ENCODE data around the gene MT1A.

Gene MT1A

DNA sequence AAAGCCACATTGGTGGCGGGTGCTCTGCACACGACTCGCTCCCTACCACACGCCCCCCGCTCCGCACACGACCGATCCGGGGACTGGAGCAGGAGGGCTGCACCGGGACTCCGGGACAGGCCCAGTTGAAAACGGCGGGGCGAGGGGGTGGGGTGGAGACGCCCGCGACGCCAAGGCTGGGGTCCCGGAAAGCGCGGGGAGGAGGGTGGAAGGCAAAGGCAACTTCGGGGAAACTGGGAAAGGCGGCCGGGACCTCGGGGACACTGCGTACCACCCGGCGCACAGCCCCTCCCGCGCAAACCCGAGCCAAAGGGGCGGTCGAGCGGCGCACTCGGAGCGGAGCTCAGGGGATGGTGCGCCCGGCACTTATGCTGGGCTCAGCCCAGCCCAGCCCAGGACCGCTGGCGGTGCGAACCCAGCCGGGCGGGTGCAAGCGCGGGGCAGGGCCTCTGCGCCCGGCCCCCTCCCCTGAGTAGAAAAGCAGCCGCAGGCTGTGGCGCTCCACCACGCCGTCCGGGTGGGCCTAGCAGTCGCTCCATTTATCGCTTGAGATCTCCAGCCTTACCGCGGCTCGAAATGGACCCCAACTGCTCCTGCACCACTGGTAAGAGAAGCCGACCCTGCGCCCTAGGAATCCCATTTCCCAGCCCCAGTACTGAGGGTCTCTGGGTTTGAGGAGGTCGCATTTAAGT, 6.2 kb upstream of the MT1A start, which contains the start of gene MT1M:
TSS of gene MT1M (plus strand) at position 504 of the 692 bp plus-strand sequence. CDS start at position 577, 73 bp downstream.
- Mint-ChIP-seq H3K9me3 (no peaks in the 10 kb centered on the region), H3K4me3 (peak within 1 kb of the TSS; percentile 43), H3K27me3 (peaks cover 74% of the 10 kb centered on the region), H3K4me1 (ENCODE audit: low read depth) (peaks cover 19% of the 10 kb centered on the region), H3K27ac (no peak within 1 kb of the TSS), H3K36me3 (ENCODE audit: low read depth) (no peaks in the 10 kb centered on the region)
- DNase-seq = no peak

DNA sequence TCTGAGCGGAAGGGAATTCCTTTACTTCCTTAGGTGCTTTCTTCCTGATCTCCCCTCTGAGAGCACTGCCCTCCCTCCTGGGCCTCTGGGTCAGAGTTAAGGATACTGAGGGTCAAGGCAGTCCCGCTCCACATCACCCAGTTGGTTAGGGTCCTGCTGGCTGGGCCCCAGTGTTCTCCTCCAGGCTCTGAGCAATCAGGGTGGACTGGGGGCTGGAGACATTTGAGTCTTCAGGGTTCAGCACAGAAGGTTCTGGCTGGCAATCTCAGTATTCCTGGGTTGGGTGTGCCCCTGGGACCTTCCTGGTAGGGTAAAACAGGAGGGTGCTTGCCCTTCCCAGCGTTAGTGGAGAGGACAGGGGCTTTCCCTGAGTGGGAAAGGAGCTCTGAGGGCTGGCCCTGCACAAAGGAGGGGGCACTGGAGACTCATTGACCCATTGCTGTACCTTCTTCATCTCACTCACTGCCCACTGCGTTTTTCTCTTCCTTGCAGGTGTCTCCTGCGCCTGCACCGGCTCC, 5.6 kb upstream of the MT1A start:
- Mint-ChIP-seq H3K9me3 (no peaks in the 10 kb centered on the region), H3K27ac (no peak overlapping the region), H3K4me1 (ENCODE audit: low read depth) (peaks cover 22% of the 10 kb centered on the region), H3K27me3 (peaks cover 79% of the 10 kb centered on the region), H3K36me3 (ENCODE audit: low read depth) (no peaks in the 10 kb centered on the region), H3K4me3 (peak overlapping the region; percentile 15)
- DNase-seq = no peak

DNA sequence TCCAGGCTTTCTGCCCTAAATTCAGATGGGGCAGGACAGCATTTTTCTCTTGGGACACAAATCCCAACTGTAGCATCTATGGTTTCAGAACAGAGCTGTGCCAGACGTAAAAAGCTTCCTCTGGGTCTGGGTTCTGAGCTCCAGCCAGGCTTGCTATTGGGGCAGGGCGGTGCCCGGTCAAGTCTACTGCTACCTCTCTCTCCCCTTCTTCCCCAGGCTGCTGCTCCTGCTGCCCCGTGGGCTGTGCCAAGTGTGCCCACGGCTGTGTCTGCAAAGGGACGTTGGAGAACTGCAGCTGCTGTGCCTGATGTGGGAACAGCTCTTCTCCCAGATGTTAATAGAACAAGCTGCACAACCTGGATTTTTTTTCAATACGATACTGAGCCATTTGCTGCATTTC, 4.9 kb upstream of the MT1A start:
- Mint-ChIP-seq H3K9me3 (no peaks in the 10 kb centered on the region), H3K27ac (no peak overlapping the region), H3K4me3 (no peak overlapping the region), H3K27me3 (peaks cover 85% of the 10 kb centered on the region), H3K36me3 (ENCODE audit: low read depth) (no peaks in the 10 kb centered on the region), H3K4me1 (ENCODE audit: low read depth) (peaks cover 27% of the 10 kb centered on the region)
- DNase-seq = no peak

DNA sequence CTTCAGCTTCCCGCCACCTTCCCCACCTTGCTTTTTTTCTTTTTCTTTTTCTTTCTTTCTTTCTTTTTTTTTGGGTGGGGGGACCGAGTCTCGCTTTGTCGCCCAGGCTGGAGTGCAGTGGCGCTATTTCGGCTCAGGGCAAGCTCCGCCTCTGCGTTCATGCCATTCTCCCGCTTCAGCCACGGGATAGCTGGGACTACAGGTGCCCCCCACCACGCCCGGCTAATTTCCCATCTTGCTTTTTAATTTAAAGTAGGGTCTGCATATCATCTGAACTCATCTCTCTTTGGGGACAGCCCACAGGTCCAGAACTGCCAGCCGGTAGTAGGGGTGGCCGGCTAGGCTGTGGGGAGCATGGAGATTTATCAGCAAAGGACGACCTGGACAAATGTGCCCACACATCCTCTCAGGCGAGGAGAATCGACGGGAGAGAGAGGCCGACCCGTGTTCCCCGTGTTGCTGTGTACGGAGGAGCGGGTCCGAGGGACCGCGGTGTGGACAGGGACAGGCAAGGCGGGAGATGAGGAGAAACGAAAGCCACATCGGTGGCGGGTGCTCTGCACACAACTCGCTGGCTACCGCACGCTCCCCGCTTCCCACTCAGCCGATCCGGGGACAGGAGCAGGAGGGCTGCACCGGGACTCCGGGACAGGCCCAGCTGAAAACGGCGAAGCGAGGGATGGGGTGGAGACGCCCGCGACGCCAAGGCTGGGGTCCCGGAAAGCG, 3.6 kb upstream of the MT1A start:
- Mint-ChIP-seq H3K4me3 (peak overlapping the region; percentile 51), H3K4me1 (ENCODE audit: low read depth) (peaks cover 29% of the 10 kb centered on the region), H3K27ac (no peak overlapping the region), H3K36me3 (ENCODE audit: low read depth) (no peaks in the 10 kb centered on the region), H3K9me3 (no peaks in the 10 kb centered on the region), H3K27me3 (peaks cover 97% of the 10 kb centered on the region)
- no peak for DNase-seq

DNA sequence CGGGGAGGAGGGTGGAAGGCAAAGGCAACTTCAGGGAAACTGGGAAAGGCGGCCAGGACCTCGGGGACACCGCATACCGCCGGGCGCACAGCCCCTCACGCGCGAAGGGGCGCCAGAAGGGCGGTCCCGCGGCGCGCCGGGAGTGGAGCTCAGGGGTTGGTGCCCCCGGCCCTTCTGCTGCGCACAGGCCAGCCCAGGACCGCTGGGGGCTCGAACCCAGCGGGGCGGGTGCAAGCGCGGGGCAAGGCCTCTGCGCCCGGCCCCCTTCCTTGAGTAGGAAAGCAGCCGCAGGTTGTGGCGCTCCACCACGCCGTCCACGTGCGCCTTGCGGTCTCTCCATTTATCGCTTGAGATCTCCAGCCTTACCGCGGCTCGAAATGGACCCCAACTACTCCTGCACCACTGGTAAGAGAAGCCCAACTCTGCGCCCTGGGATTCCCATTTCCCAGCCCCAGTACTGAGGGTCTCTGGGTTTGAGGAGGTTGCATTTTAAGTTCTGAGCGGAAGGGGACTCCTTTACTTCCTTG, 3.0 kb upstream of the MT1A start:
- no peak for DNase-seq
- Mint-ChIP-seq H3K36me3 (ENCODE audit: low read depth) (no peaks in the 10 kb centered on the region), H3K27me3 (peaks cover 97% of the 10 kb centered on the region), H3K9me3 (no peaks in the 10 kb centered on the region), H3K27ac (no peak overlapping the region), H3K4me3 (peak overlapping the region; percentile 51), H3K4me1 (ENCODE audit: low read depth) (peaks cover 29% of the 10 kb centered on the region)

DNA sequence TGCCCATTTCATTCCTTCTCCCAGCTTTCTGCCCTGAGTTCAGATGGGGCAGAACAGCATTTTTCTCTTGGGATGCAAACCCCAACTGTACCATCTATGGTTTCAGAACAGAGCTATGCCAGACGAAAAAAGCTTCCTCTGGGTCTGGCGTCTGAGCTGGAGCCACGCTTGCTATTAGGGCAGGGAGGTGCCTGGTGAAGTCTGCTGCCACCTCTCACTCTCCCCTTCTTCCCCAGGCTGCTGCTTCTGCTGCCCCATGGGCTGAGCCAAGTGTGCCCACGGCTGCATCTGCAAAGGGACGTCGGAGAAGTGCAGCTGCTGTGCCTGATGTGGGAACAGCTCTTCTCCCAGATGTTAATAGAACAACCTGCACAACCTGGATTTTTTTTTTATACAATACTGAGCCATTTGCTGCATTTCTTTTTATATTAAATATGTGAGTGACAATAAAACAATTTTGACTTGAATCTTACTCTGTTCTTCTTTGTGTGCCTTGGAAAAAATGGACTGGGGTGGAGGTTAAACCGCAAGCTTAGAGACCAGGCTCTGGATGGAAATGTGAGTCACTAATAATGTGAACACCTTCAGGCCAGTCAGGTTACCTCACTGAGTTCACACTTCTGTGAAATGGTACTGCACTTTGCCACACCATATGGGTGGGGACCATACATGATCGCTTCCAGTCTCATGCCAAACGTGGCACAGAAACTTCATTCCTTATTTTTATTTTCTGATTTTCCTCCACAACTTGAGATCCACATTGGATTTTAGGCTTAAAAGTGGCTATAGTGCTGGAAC, 1.7 kb upstream of the MT1A start:
- peaks cover 92% of the 10 kb centered on the region for H3K27me3 Mint-ChIP-seq
- no peaks in the 10 kb centered on the region for H3K9me3 Mint-ChIP-seq
- no peak overlapping the region for H3K27ac Mint-ChIP-seq
- no peak overlapping the region for H3K4me3 Mint-ChIP-seq
- DNase-seq = no peak
- no peaks in the 10 kb centered on the region for H3K36me3 Mint-ChIP-seq (ENCODE audit: low read depth)
- peaks cover 27% of the 10 kb centered on the region for H3K4me1 Mint-ChIP-seq (ENCODE audit: low read depth)

DNA sequence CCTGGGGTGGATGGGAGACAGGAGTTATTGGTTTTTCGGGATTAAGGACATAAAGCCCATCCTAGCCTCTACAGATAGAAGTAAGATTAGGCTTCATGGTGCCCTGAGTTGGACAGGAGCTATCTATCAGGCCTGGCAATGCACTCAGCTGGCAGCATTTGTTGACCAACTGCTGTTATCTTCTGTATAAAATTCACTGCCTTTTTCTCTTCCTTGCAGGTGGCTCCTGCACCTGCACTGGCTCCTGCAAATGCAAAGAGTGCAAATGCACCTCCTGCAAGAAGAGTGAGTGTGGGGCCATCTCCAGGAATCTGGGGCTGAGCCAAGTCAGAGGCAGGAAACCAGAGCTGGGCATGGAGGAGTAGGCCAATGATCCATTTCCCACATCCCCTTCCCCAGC, 579 bp downstream of the MT1A start:
- H3K4me3 Mint-ChIP-seq = no peak overlapping the region
- H3K36me3 Mint-ChIP-seq (ENCODE audit: low read depth) = no peaks in the 10 kb centered on the region
- H3K4me1 Mint-ChIP-seq (ENCODE audit: low read depth) = peaks cover 40% of the 10 kb centered on the region
- DNase-seq = no peak
- H3K27me3 Mint-ChIP-seq = peaks cover 71% of the 10 kb centered on the region
- H3K9me3 Mint-ChIP-seq = no peaks in the 10 kb centered on the region
- H3K27ac Mint-ChIP-seq = no peak overlapping the region

DNA sequence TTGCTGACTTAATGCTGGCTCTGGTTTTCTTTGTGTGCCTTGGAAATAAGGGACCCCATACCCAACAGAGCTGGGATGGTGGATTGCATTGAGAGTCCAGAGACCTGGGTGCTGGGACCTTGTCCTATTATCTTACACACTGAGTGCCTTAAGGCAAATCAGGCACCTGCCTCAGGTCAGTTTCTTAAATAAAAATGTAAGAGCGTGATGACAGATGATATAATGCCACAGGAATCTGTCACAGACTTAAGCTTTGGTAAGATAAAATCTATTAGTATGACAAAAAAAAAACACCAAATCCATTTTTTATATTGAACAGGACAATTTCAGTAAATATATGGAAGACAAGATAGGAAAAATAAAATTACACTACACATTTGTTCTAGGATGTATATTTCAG, 1.6 kb downstream of the MT1A start:
- no peaks in the 10 kb centered on the region for H3K9me3 Mint-ChIP-seq
- peaks cover 39% of the 10 kb centered on the region for H3K4me1 Mint-ChIP-seq (ENCODE audit: low read depth)
- no peak overlapping the region for H3K4me3 Mint-ChIP-seq
- H3K27ac Mint-ChIP-seq = no peak overlapping the region
- H3K27me3 Mint-ChIP-seq = peaks cover 61% of the 10 kb centered on the region
- no peaks in the 10 kb centered on the region for H3K36me3 Mint-ChIP-seq (ENCODE audit: low read depth)
- DNase-seq = no peak

DNA sequence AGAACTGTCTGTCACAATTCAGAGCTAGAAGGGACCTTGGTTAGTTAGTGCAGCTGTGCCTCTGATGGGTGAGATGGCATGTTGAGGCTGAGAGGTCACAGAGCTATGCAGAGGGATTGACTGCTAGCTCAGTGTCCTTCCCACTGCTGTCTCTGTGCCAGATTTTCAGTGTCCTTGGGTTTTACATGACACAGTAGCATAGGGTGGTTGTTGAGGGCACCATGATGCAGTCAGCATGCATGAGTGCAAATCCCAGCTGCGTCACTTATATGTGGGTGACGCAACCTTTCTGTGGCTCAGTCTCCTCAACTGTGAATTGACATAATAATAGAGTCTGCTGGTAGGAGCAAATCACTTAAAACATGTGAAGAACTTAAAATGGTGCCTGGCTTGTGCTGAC, 2.7 kb downstream of the MT1A start:
- no peak for DNase-seq
- Mint-ChIP-seq H3K9me3 (no peaks in the 10 kb centered on the region), H3K4me1 (ENCODE audit: low read depth) (peaks cover 32% of the 10 kb centered on the region), H3K27me3 (peaks cover 51% of the 10 kb centered on the region), H3K4me3 (no peak overlapping the region), H3K36me3 (ENCODE audit: low read depth) (no peaks in the 10 kb centered on the region), H3K27ac (no peak overlapping the region)

DNA sequence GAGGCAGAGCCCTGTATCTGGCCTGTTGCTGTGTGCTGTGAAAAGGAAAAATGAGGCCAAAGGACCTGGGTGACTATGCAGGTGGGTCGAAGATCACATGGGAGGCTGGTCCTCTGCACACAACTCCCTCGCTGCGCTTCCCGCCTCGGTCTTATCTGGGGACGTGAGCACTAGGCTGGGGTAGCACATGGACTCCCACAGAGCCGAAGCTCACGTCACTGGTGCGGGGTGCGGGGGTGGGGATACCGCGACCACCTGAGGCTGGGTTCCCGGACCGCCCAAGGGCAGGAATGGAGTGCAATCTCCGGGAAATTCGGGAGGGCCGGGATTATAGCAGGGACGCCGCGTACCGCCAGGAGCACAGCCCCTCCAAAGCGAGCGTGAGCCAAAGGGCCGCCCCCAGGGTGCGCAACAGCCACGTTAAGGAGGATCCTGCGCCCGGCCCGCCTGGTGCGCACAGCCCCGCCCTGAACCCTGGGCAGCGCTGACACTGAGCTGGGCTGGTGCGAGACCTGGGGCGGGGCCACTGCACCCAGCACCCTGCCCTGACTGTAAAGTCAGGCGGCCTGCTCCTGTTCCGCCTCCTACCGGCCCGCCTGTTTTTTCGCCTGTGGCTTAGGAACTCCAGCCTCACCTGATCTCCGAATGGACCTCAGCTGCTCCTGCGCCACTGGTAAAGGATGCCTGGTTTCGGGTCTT, 4.8 kb downstream of the MT1A start:
- H3K9me3 Mint-ChIP-seq = no peaks in the 10 kb centered on the region
- peak; percentile 85 for DNase-seq
- peaks cover 36% of the 10 kb centered on the region for H3K27me3 Mint-ChIP-seq
- peak overlapping the region; percentile 63 for H3K4me3 Mint-ChIP-seq
- peaks cover 25% of the 10 kb centered on the region for H3K4me1 Mint-ChIP-seq (ENCODE audit: low read depth)
- no peaks in the 10 kb centered on the region for H3K36me3 Mint-ChIP-seq (ENCODE audit: low read depth)
- peak overlapping the region; percentile 51 for H3K27ac Mint-ChIP-seq

DNA sequence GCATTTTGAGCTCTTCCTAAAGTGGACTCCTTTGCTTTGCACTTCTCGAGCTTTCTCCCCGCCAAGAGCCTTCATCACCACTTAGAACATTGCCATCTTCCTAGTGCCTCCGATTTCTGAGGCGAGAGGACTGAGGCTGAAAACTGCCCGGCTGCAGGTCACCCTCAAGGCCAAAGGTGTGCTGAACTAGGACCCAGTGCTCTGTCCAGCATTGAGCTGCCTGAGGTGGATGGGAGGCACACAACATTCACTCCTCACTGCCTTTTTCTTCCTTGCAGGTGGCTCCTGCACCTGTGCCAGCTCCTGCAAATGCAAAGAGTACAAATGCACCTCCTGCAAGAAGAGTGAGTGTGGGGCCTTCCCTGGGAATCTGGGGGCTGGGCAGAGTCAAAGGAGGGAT, 5.4 kb downstream of the MT1A start:
- no peak overlapping the region for H3K27ac Mint-ChIP-seq
- H3K9me3 Mint-ChIP-seq = no peaks in the 10 kb centered on the region
- peaks cover 22% of the 10 kb centered on the region for H3K4me1 Mint-ChIP-seq (ENCODE audit: low read depth)
- DNase-seq = no peak
- H3K4me3 Mint-ChIP-seq = peak overlapping the region; percentile 63
- H3K36me3 Mint-ChIP-seq (ENCODE audit: low read depth) = no peaks in the 10 kb centered on the region
- H3K27me3 Mint-ChIP-seq = peaks cover 34% of the 10 kb centered on the region

DNA sequence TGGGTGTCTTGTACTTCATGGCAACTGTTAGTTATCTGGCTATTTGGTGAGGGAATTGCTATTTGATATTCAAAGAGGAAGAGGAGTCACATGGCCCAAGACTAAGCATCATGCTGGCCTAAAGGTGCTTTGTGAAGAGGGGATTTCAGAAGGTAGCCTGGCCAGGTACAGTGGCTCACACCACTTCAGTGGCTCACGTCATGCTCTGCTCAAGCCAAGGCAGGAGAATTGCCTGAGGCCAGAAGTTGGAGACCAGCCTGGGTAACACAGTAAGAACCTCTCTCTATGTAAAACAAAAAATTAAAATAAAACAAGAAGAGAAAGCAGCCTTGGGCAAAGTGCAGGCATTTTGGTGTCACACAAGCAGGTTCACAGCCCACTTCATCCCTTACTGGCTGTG, 6.8 kb downstream of the MT1A start:
- Mint-ChIP-seq H3K36me3 (ENCODE audit: low read depth) (no peaks in the 10 kb centered on the region), H3K9me3 (no peaks in the 10 kb centered on the region), H3K27ac (no peak overlapping the region), H3K4me1 (ENCODE audit: low read depth) (peaks cover 22% of the 10 kb centered on the region), H3K4me3 (no peak overlapping the region), H3K27me3 (peaks cover 26% of the 10 kb centered on the region)
- DNase-seq = no peak

DNA sequence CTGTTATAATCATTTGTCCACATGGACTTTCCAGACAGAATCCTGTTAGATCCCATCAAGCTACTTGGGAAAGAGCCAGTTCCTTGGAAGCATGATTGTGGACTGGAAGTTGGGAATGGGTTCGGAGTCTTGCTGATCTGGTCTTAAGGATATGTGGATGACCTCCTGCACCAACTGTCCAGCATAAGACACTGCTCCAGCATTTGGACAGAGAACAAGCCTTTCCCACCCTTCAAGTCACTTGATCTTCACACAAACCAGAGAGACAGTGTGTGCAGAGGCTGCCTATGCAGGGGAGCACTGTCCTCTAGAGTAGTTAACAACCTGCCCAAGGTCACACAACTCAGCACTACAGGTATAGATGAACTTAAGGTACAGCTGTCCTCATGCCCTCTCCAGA, 7.4 kb downstream of the MT1A start:
- peaks cover 22% of the 10 kb centered on the region for H3K4me1 Mint-ChIP-seq (ENCODE audit: low read depth)
- peaks cover 24% of the 10 kb centered on the region for H3K27me3 Mint-ChIP-seq
- H3K27ac Mint-ChIP-seq = no peak overlapping the region
- H3K9me3 Mint-ChIP-seq = no peaks in the 10 kb centered on the region
- H3K36me3 Mint-ChIP-seq (ENCODE audit: low read depth) = no peaks in the 10 kb centered on the region
- H3K4me3 Mint-ChIP-seq = no peak overlapping the region
- no peak for DNase-seq
